Stimulated activated CD8-positive, alpha-beta memory T cell treated with anti-CD3 and anti-CD28 coated beads, Interleukin-4, amount 100 ng/mL, for 48 hours (primary cell): ENCODE results near the gene F3.
A peak's percentile ranks its signal among the peaks of the same experiment; 100 is the strongest.

Experiments used
- DNase-seq: peaks from one replicate; pipeline ENCODE4 v3.0.0-alpha.2; 2020

The F3 gene

GRCh38 chr1:94527447-94528031, 14.0 kb downstream of the F3 start:
- no peak for DNase-seq

GRCh38 chr1:94526152-94526980, 15.2 kb downstream of the F3 start:
- DNase-seq, result no peak

- DNase-seq, result no peak
Measured at GRCh38 chr1:94524531-94524930, 17.0 kb downstream of the F3 start.

GRCh38 chr1:94522304-94522703, 19.3 kb downstream of the F3 start:
- DNase-seq, result no peak

GRCh38 chr1:94519351-94519750, 22.2 kb downstream of the F3 start:
- no peak for DNase-seq

GRCh38 chr1:94515296-94515947, 26.1 kb downstream of the F3 start:
- DNase-seq, result no peak

GRCh38 chr1:94514095-94514727, 27.3 kb downstream of the F3 start:
- no peak for DNase-seq

- no peak for DNase-seq
Measured at GRCh38 chr1:94512816-94513215, 28.7 kb downstream of the F3 start.

GRCh38 chr1:94504601-94505000, 37.0 kb downstream of the F3 start:
- no peak for DNase-seq

- no peak for DNase-seq
Measured at GRCh38 chr1:94503153-94503552, 38.4 kb downstream of the F3 start.

GRCh38 chr1:94501935-94502334, 39.6 kb downstream of the F3 start:
- no peak for DNase-seq

GRCh38 chr1:94501426-94501825, 40.1 kb downstream of the F3 start:
- DNase-seq, result no peak

GRCh38 chr1:94496076-94496755, 45.3 kb downstream of the F3 start:
- no peak for DNase-seq

- DNase-seq, result no peak
Measured at GRCh38 chr1:94490556-94490955, 51.0 kb downstream of the F3 start.

GRCh38 chr1:94486990-94487389, 54.6 kb downstream of the F3 start:
- no peak for DNase-seq

- DNase-seq, result peak; percentile 43
Measured at GRCh38 chr1:94481473-94481933, 60.1 kb downstream of the F3 start.

GRCh38 chr1:94479682-94480081, 61.9 kb downstream of the F3 start:
- no peak for DNase-seq
